Kidney (tissue), 14 donors: ENCODE data around the gene PARP2. TPM values are rescaled to one million over a fixed set of nuclear protein-coding genes. Genes with fewer than 3 reads are reported as not detected.

ENCODE experiments used
- DNase-seq, 5 donors: peaks; one replicate each; pipeline ENCODE4 v3.0.0-alpha.2; 2013 to 2020
- FAIRE-seq: peaks from 2 replicates; lab custom pipeline; 2012; peaks lifted over from hg19 to GRCh38; lab: Jason Lieb, UNC
- H3K27ac ChIP-seq, 2 donors: one replicate each; pipeline ENCODE4 v1.7.0; 2013; ENCODE audit warnings: low read depth in 2 of 2, low read length in 2 of 2, inconsistent platforms in 1 of 2
- H3K27me3 ChIP-seq: one replicate; pipeline ENCODE4 v1.7.1; 2013; ENCODE audit warnings: low read length, inconsistent platforms; ENCODE audit not compliant: control insufficient read depth, insufficient read depth
- H3K36me3 ChIP-seq, 3 donors: one replicate each; pipeline versions ENCODE4 v1.7.0 to v1.7.1; 2013; ENCODE audit warnings: low read length in 3 of 3, control low read depth in 1 of 3, inconsistent platforms in 1 of 3; ENCODE audit not compliant: insufficient read depth in 3 of 3, control insufficient read depth in 2 of 3
- H3K4me1 ChIP-seq, 3 donors: one replicate each; pipeline versions ENCODE4 v1.7.0 to v1.7.1; 2013; ENCODE audit warnings: low read length in 3 of 3, inconsistent platforms in 1 of 3, low read depth in 1 of 3; ENCODE audit not compliant: control insufficient read depth in 2 of 3, insufficient read depth in 2 of 3
- H3K4me3 ChIP-seq, 3 donors: one replicate each; pipeline versions ENCODE4 v1.7.0 to v1.8.1; 2013; ENCODE audit warnings: low read length in 3 of 3, control low read depth in 1 of 3, inconsistent platforms in 1 of 3
- H3K9ac ChIP-seq, 3 donors: one replicate each; pipeline versions ENCODE4 v1.7.0 to v1.7.1; 2013; ENCODE audit warnings: low read length in 3 of 3, control low read depth in 1 of 3, inconsistent platforms in 1 of 3
- H3K9me3 ChIP-seq, 3 donors: one replicate each; pipeline versions ENCODE4 v1.7.0 to v1.7.1; 2013; ENCODE audit warnings: low read length in 3 of 3, control low read depth in 1 of 3, inconsistent platforms in 1 of 3; ENCODE audit not compliant: control insufficient read depth in 2 of 3, insufficient read depth in 1 of 3
- intact Hi-C: fragments of 100-400 bp; cut with DNase I; formaldehyde crosslinking; loops from one replicate; pipeline ENCODE4 v1.11.1; 2022
- polyA plus RNA-seq: library from polyadenylated mRNA; stranded (reverse); fragments of 350-450 nt; fragmentation: Illumina TruSeq; extraction: RNeasy Lipid Tissue Mini Kit (QIAGEN cat#74804); gene quantifications from one replicate; pipeline ENCODE4 v1.2.3, GENCODE V29; 2014; ENCODE audit warnings: low read depth, low replicate concordance; ENCODE audit not compliant: insufficient read depth
- total RNA-seq: library from RNA; stranded (reverse); fragmentation: NEBNext Ultra II Directional; extraction: Animal tissue kit (Norgen Biotek cat#: 25700); gene quantifications from one replicate; pipeline ENCODE4 v1.2.1, GENCODE V29; 2021
- TF ChIP-seq, protein P1 (sequence below): IDR thresholded peaks from 3 replicates; pipeline ENCODE4 v1.5.1; 2012; ENCODE audit warnings: mild to moderate bottlenecking, moderate library complexity, borderline replicate concordance; ENCODE audit not compliant: insufficient read depth; ENCODE audit errors: extremely low read depth
- donor health status: control.
- donor health status: control.
- donor health status: control.
- donor health status: control.
- donor health status: control.
- donor health status: DM: yes; HTN: yes; CAD: no.
- donor health status: Normal renal cell carcinoma (clear cell type).

The PARP2 gene
- total and polyA plus RNA-seq, 2 donors from 2014 or later = 14.4 to 18.4 TPM

DNA sequence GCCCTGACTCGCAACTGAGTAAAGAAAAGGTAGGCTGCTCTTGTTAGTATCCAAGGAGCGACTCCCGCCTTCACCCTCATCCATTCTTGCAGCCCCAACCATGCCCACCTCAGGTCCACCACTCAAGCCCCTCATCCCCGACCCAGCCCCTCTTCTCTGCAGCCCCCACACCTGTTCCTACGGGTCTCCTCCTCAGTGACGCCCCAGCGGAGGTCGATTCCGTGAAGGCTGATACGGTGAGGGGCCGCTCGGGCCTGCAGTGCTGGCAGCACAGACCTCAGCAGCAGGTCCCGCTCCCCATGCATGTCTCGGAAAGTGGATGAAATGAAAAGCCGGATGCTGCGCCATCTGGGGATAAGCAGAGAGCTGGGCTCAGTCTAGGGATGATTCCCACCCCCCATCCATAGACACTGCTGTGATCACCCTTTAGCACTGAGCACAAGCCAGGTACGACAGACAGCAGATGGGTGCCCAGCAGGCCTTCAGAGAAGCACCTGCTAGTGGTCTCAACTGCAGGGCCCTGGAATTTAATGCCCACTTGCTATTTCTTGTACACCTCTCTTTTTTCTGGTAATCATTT is 42.9 kb downstream of the PARP2 start:
- FAIRE-seq = no peak
- DNase-seq = no peak
- Histone ChIP-seq H3K36me3 (peaks cover 6 to 80% (median 63%) of the 10 kb centered on the region in 3 donors), H3K27ac (no peak overlapping the region), H3K4me3 (no peak overlapping the region), H3K9me3 (no peaks in the 10 kb centered on the region), H3K4me1 (no peaks in the 10 kb centered on the region), H3K9ac (no peak overlapping the region), H3K27me3 (no peaks in the 10 kb centered on the region)
- TF ChIP-seq, protein P1, sequence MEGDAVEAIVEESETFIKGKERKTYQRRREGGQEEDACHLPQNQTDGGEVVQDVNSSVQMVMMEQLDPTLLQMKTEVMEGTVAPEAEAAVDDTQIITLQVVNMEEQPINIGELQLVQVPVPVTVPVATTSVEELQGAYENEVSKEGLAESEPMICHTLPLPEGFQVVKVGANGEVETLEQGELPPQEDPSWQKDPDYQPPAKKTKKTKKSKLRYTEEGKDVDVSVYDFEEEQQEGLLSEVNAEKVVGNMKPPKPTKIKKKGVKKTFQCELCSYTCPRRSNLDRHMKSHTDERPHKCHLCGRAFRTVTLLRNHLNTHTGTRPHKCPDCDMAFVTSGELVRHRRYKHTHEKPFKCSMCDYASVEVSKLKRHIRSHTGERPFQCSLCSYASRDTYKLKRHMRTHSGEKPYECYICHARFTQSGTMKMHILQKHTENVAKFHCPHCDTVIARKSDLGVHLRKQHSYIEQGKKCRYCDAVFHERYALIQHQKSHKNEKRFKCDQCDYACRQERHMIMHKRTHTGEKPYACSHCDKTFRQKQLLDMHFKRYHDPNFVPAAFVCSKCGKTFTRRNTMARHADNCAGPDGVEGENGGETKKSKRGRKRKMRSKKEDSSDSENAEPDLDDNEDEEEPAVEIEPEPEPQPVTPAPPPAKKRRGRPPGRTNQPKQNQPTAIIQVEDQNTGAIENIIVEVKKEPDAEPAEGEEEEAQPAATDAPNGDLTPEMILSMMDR = no peak
- intact Hi-C loops = no loop called here

DNA sequence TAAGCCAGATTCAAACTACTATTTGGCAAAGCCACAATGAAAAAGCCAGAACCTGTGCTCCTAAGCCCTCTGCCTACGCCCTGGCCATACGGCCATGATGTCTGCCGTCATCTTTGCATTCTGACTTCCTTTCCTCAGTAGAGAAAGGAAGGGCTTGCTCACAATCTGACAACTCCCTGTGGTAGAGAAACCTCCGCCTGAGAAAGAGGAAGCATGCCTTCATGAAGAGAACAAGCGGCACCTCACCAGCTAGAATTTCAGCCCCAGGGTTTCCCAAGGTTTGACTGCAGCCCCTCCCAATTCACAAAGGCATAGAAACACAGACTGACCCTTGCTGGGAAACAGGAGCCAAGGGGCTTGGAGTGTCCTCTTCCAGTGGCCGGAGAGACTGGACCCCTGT is 44.1 kb downstream of the PARP2 start:
- FAIRE-seq = no peak
- no peaks in the 10 kb centered on the region for H3K9me3 ChIP-seq
- no peak overlapping the region for H3K27ac ChIP-seq
- H3K4me3 ChIP-seq = no peak overlapping the region
- TF ChIP-seq, protein P1 = no peak
- peaks cover 6 to 73% (median 58%) of the 10 kb centered on the region in 3 donors for H3K36me3 ChIP-seq
- intact Hi-C loops = no loop called here
- no peak overlapping the region for H3K9ac ChIP-seq
- H3K4me1 ChIP-seq = no peaks in the 10 kb centered on the region
- H3K27me3 ChIP-seq = no peaks in the 10 kb centered on the region
- no peak for DNase-seq

DNA sequence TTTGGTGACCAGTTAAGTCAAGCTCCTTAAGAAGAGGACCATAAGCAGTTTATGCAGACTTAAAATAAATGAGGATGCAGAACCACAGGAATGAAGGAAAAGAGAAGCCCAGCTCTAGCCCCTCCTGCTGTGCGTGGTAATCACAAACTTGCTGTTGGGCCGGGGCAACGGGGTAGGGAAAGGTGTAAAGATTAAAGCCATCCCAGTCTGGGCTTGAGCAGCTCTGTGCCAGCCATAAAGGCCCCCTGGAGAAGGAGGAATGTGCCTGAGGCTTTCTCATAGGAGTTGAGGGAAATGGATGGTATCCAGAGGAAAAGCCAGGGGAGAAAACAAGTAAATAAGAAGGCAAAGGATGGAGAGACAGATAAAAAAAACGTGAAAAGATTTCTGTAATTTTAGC is 44.7 kb downstream of the PARP2 start:
- DNase-seq (no peak), FAIRE-seq (no peak)
- TF ChIP-seq, protein P1 = no peak
- Histone ChIP-seq H3K36me3 (peaks cover 6 to 69% (median 58%) of the 10 kb centered on the region in 3 donors), H3K9ac (no peak overlapping the region), H3K9me3 (no peaks in the 10 kb centered on the region), H3K4me1 (no peaks in the 10 kb centered on the region), H3K27ac (no peak overlapping the region), H3K27me3 (no peaks in the 10 kb centered on the region), H3K4me3 (no peak overlapping the region)
- intact Hi-C loops = no loop called here

DNA sequence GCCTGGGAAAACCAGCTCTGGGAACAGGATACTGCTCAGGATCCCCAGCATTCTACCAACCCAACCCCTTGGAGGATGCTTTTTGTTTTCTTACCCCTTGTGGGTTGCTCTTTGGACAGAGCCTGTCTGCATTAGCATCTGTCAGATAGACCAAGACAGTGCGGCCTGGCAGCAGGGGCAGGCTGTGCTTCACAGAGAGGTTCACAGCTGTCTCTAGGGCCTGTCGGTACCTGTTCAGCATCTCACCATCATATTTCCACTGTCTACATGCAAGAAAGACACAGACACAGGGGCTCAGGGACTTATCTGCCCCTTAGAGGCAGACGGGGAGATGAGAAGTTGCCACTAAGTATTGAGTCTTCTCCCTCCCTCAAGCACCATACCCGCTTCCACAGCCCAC is 48.1 kb downstream of the PARP2 start:
- TF ChIP-seq, protein P1 = no peak
- FAIRE-seq (no peak), DNase-seq (no peak)
- Histone ChIP-seq H3K27me3 (no peaks in the 10 kb centered on the region), H3K9me3 (no peaks in the 10 kb centered on the region), H3K4me3 (no peak overlapping the region), H3K36me3 (peaks cover 7 to 59% (median 52%) of the 10 kb centered on the region in 3 donors), H3K4me1 (no peaks in the 10 kb centered on the region), H3K9ac (no peak overlapping the region), H3K27ac (no peak overlapping the region)
- intact Hi-C loops = no loop called here
